ENCODE data around the gene MTCP1.

Gene MTCP1

GRCh38 chrX:155052738-155053498 is 18.0 kb downstream of the MTCP1 start:
- no peak for DNase-seq

GRCh38 chrX:155048977-155049619 is 21.8 kb downstream of the MTCP1 start:
- DNase-seq = peak; percentile 36

GRCh38 chrX:155046811-155047528 is 24.0 kb downstream of the MTCP1 start:
- no peak for DNase-seq

GRCh38 chrX:155046129-155046810 is 24.7 kb downstream of the MTCP1 start:
- DNase-seq = no peak

GRCh38 chrX:155035688-155036087 is 35.2 kb downstream of the MTCP1 start:
- no peak for DNase-seq

GRCh38 chrX:155031657-155032056 is 39.3 kb downstream of the MTCP1 start:
- DNase-seq = no peak

GRCh38 chrX:155028877-155029291 is 42.1 kb downstream of the MTCP1 start:
- no peak for DNase-seq

GRCh38 chrX:155028129-155028528 is 42.8 kb downstream of the MTCP1 start:
- DNase-seq = no peak

GRCh38 chrX:155027509-155028066 is 43.3 kb downstream of the MTCP1 start:
- no peak for DNase-seq

- peak; percentile 90 for DNase-seq
Observed at GRCh38 chrX:155026727-155027508, 44.0 kb downstream of the MTCP1 start, which contains the start of gene FUNDC2. TSS of gene FUNDC2 (plus strand) at chrX:155026844. CDS start at chrX:155026939, 95 bp downstream.

GRCh38 chrX:155026420-155026726 is 44.6 kb downstream of the MTCP1 start:
- DNase-seq = no peak

- DNase-seq = no peak
Observed at GRCh38 chrX:155023907-155024833, 46.8 kb downstream of the MTCP1 start.

GRCh38 chrX:155022585-155022984 is 48.4 kb downstream of the MTCP1 start, which contains the start of gene F8:
TSS of gene F8 (minus strand) at chrX:155022723. CDS start at chrX:155022552, 171 bp downstream.
- no peak for DNase-seq

GRCh38 chrX:155020591-155020990 is 50.3 kb downstream of the MTCP1 start:
- DNase-seq = no peak

Data from activated T-cell treated with anti-CD3 and anti-CD28 coated beads, Interleukin-2, amount 50 U/mL, for 1 hour (primary cell).